Measurements from ENCODE around the gene ZNF23. TPM values are rescaled to one million over a fixed set of nuclear protein-coding genes. Genes with fewer than 3 reads are reported as not detected.

Gene ZNF23
- total RNA-seq, 3 donors from 2014 or later: 6.6 to 9.5 (median 6.7) TPM

- no peak for TF ChIP-seq CTCF (IDR thresholded peaks at IDR 0.05)
- DNase-seq (no peak), ATAC-seq (no peak)
- H3K4me3 ChIP-seq: no peak overlapping the region
- H3K36me3 ChIP-seq (ENCODE audit: low read depth): peaks cover 34% of the 10 kb centered on the region
- H3K9me3 ChIP-seq: peaks cover 58% of the 10 kb centered on the region
- intact Hi-C loops (cut with DNase I, micrococcal nuclease): no loop called here
- H3K4me1 ChIP-seq (ENCODE audit: low read depth): no peaks in the 10 kb centered on the region
Measured at GRCh38 chr16:71453036-71453435, 9.0 kb downstream of the ZNF23 start.

- H3K4me1 ChIP-seq (ENCODE audit: low read depth): no peaks in the 10 kb centered on the region
- intact Hi-C loops (cut with DNase I, micrococcal nuclease): no loop called here
- ATAC-seq: no peak
- no peak for TF ChIP-seq CTCF (IDR thresholded peaks at IDR 0.05)
- H3K4me3 ChIP-seq: no peak overlapping the region
- DNase-seq: no peak
- H3K36me3 ChIP-seq (ENCODE audit: low read depth): peaks cover 34% of the 10 kb centered on the region
- H3K9me3 ChIP-seq: peaks cover 97% of the 10 kb centered on the region
Measured at GRCh38 chr16:71449020-71449419, 13.0 kb downstream of the ZNF23 start.

GRCh38 chr16:71448274-71448866, 13.7 kb downstream of the ZNF23 start:
- intact Hi-C loops (cut with DNase I, micrococcal nuclease): no loop called here
- H3K36me3 ChIP-seq (ENCODE audit: low read depth): peaks cover 30% of the 10 kb centered on the region
- no peak for ATAC-seq

GRCh38 chr16:71443714-71444113, 18.3 kb downstream of the ZNF23 start:
- H3K9me3 ChIP-seq: peaks cover 61% of the 10 kb centered on the region
- H3K4me3 ChIP-seq: no peak overlapping the region
- ATAC-seq (no peak), DNase-seq (no peak)
- intact Hi-C loops (cut with DNase I, micrococcal nuclease): no loop called here
- TF ChIP-seq CTCF (IDR thresholded peaks at IDR 0.05): no peak
- H3K4me1 ChIP-seq (ENCODE audit: low read depth): no peaks in the 10 kb centered on the region
- peaks cover 4% of the 10 kb centered on the region for H3K36me3 ChIP-seq (ENCODE audit: low read depth)

More at GRCh38 chr16:71448274-71448866, 13.7 kb downstream of the ZNF23 start:
- Histone ChIP-seq H3K4me3 (no peak overlapping the region), H3K9me3 (peaks cover 96% of the 10 kb centered on the region), H3K4me1 (ENCODE audit: low read depth) (no peaks in the 10 kb centered on the region)
- no peak for TF ChIP-seq CTCF (IDR thresholded peaks at IDR 0.05)
- no peak for DNase-seq

- Histone ChIP-seq H3K4me1 (ENCODE audit: low read depth) (no peaks in the 10 kb centered on the region), H3K4me3 (no peak within 1 kb of the TSS), H3K9me3 (peaks cover 44% of the 10 kb centered on the region), H3K36me3 (ENCODE audit: low read depth) (no peaks in the 10 kb centered on the region)
- intact Hi-C loops (cut with DNase I, micrococcal nuclease): no loop called here
- ATAC-seq (no peak), DNase-seq (no peak)
- TF ChIP-seq CTCF (IDR thresholded peaks at IDR 0.05): no peak
Measured at GRCh38 chr16:71442051-71442440, 20.0 kb downstream of the ZNF23 start, which contains the start of gene TLE7. Gene TLE7, minus strand, starts transcription at chr16:71442054. Its CDS starts 8,730 bp downstream, at chr16:71433324.
